LHCN-M2 (cell line): ENCODE results near the gene MYH9. TPM values are rescaled to one million over a fixed set of nuclear protein-coding genes. Genes with fewer than 3 reads are reported as not detected.
"Not testable (repeated sequence)": the region's sequence is repeated elsewhere in the genome, so short reads cannot be mapped to it uniquely, and the experiment has no call there.

Experiments used
- DNase-seq: peaks from one replicate; pipeline ENCODE4 v3.0.0-alpha.2; 2012; ENCODE audit warnings: low read depth
- total RNA-seq: library from RNA; depleted of rRNA; stranded (reverse); fragments of >200 nt; gene quantifications from 2 replicates; pipeline ENCODE4 v1.2.3, GENCODE V29; 2014

The MYH9 gene
- total RNA-seq, 1 experiment from 2014 or later: 492 TPM

DNA sequence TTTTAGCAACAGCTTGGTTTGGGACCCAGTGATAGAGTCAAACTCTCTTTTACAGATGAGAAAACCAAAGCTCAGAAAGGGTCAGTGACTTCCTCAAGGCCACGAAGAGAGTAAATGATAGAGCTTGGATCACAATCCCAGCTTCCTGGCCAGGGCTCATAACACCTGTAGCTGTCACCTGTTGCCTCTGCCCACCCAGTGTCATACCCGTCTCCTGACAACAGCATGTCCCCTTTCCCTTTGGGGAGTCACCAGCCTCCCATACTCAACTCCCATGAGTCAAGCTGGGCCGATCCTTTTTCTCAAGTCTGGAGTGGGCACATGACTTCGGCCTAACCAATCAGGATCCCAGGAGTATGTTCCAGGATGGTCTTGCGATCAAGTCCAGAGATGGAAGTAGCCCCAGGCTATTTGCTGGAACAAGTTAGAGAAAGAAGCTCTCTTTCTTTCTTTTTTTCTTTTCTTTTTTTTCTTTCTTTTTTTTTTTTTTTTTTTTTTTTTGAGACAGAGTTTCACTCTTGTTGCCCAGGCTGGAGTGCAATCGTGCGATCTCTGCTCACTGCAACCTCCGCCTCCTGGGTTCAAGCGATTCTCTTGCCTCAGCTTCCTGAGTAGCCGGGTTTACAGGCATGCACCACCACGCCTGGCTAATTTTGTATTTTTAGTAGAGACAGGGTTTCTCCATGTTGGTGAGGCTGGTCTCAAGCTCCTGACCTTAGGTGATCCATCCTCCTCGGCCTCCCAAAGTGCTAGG is 27.8 kb upstream of the MYH9 start:
- no peak for DNase-seq

GRCh38 chr22:36413022-36413775 is 25.4 kb upstream of the MYH9 start:
- no peak for DNase-seq

DNA sequence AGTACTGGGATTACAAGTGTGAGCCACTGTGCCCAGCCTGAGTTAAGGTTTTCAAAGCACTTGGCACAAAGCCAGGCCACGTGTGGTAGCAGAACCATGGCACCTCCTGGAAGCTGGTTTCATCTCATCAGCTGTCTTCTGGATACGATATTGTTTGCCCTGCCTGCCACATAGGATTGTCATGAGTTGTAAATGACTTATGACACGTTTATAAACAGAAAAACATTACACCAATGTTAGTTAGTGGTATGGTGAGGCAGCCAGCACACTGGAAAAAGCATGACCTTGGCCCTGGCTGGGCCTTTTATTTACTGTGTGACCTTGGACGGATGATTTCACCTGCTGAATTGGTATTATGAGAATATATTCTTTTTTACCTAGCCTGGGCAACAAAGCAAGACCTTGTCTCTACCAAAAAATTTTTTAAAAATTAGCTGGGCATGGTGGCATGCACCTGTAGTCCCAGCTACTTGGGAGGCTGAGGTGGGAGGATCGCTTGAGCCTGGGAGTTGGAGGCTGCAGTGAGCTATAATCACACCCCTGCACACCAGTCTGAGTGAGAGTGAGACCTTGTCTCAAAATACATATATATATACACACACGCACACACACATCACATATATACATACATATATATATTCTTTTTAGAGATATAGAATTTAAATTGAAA is 24.0 kb upstream of the MYH9 start:
- DNase-seq: no peak

DNA sequence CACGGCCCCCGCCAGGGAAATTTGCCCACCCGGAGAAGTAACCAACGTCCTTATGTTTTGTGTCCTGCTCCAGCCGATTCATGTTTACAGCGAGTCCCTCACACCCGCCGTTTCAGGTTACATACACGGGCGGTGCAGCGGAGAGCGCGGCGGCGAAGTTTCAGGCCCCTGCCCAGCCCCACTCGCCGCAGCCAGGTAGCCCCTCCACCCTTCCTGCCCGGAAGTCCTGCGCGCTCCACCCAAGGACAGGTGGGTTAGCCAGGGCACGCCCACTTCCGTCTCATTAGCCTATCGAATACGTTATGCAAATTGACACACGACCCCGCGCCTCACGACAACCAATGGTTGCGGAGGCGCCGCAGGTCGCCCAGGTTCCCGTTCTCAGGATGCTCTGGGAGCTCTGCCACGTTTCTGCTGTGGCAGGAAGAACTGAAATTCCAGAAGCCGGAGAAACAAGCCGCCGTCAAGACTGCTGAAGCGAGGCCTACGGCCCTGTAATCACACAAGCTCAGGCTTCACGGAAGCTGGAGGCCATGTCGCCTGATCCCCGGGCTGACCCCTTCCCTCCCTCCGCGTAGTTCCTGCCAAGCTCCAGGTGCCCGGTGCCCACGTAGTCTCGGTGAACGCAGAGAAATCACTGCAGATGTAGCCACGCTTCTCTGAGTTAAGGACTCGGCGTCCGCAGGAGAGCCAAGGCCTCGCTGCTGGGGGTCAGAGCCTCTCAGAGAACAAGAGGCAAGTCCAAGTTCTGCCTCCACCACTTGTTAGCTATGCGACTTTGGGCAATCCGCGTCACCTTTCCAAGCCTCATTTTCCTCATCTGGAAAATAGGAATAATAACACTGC is 22.4 kb upstream of the MYH9 start:
- no peak for DNase-seq

DNA sequence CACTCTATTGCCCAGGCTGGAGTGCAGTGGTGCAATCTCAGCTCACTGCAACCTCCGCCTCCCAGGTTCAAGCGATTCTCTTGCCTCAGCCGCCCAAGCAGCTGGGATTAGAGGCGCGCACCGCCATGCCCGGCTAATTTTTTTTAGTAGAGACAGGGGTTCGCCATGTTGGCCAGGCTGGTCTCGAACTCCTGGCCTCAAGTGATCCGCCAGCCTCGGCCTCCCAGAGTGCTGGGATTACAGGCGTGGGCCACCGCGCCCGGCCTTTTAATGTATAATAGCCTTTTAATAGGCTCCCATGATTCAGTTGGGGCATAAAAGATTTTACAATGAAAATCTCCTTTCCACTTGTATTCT is 21.8 kb upstream of the MYH9 start:
- DNase-seq: not testable (repeated sequence)

DNA sequence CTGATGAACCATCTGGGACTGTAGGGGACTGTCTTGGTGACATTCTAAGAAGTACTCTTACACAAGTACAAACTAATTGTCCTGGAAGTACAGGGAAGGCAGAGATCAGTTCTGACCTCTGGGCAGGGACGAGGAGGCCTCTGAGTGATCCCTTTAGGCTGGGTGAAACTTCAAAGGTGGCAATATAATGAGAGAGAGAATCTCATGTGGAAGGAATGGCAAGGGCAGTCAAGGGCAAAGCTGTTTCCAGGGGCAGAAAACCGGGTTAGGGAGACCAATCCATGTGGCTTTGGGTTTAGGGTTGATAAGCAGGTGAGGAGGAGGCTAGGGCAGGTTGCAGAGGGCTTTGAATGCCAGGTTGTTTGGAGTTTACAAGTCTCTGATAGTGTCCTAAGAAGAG is 21.3 kb upstream of the MYH9 start:
- DNase-seq: no peak

- no peak for DNase-seq
Observed at GRCh38 chr22:36406721-36407120, 19.0 kb upstream of the MYH9 start.

GRCh38 chr22:36405671-36406538 is 18.1 kb upstream of the MYH9 start:
- DNase-seq: peak; percentile 40

- DNase-seq: no peak
Observed at GRCh38 chr22:36405221-36405661, 17.5 kb upstream of the MYH9 start.

GRCh38 chr22:36404446-36404845 is 16.7 kb upstream of the MYH9 start:
- DNase-seq: no peak

- DNase-seq: no peak
Observed at GRCh38 chr22:36399472-36399778, 11.7 kb upstream of the MYH9 start.

DNA sequence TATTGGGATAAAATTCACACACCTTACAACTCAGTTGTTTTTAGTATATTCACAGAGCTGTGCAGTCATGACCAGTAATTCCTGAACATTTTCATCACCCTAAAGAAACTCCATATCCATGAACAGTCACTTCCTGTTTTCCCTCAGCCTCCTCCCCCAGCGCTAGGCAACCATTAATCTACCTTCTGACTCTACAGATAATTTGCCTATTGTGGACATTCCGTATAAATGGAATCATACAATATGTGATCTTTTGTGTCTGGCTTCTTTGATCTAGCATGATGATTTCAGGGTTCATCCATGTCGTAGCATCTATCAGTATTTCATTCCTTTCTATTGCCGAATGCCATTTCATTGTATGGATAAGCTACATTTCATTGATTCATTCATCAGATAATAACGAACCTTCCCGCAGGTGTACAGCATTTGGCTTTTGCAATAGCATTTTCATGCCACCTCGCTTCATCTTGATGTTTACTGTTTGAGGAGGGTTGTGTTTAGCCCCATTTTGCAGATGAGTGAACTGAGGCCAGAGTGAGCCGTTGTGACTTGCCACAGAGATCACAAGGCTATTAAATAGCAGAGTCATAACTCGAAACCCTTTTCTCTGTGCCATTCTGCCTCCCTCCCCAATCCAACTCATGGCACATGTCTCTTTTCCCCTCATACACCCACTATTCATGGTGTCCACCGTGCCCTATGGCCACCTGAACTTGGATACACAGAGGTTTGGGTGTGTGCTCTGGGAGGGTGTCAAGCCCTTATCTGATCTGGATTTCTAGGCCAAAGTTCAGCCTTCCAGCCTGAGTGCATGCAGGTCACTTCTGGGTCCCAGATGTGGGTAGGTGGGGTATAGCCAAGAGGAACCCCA is 11.1 kb upstream of the MYH9 start:
- DNase-seq: peak; percentile 47

GRCh38 chr22:36397131-36398093 is 9.6 kb upstream of the MYH9 start:
- no peak for DNase-seq

GRCh38 chr22:36395915-36396314 is 8.1 kb upstream of the MYH9 start:
- no peak for DNase-seq

DNA sequence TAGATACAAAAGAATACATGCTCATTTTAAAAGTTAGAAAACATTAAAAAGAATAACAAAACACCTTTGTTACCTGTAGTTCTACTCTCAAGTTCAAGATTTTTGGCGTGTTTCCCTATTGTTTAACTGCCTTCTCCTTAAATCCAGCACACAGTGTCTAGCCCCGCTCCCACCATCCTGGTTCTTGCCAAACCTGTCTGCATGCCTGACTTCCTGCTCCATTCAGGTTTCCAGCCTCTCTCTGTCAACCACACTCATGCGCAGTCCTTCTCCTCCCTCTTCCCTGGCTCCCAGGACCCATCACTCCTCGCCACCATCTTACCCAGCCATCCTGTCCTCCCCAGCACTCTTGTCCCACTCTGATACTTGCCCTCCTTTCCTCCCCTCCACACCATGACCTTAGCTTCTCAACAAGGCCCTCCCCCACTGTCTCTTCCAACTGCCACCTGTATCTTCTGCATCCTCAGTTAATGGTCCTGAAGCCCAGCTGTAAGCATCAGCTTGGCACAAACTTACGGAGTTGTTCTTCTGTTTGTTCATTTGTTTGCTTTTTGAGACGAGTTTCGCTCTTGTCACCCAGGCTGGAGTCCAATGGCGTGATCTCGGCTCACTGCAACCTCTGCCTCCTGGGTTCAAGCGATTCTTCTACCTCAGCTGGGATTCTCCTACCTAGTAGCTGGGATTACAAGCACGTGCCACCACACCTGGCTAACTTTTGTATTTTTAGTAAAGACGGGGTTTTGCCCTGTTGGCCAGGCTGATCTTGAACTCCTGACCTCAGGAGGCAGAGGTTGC is 7.5 kb upstream of the MYH9 start:
- no peak for DNase-seq

- DNase-seq: no peak
Observed at GRCh38 chr22:36391638-36392037, 3.9 kb upstream of the MYH9 start.

- DNase-seq: not testable (repeated sequence)
Observed at GRCh38 chr22:36389122-36389521, 1.4 kb upstream of the MYH9 start.

DNA sequence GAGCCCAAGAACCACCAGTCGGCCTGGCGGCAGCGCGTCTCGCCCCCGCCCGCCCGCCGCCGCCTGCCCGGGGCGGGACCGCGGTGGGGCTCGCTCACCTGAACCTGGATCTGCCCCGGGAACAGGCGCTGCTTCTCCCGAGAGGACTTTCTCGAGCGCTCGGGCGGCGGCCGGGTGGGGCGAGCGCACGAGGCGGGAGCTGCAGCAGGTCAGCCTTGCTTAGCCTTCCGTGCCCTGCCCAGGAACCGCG is 133 bp downstream of the MYH9 start:
- no peak for DNase-seq
